Amniotic stem cell (primary cell): Measurements from ENCODE around the gene FKRP.

Experiments
- DNase-seq: peaks from one replicate; lab custom pipeline; 2025; lab: John Stamatoyannopoulos, UW

FKRP gene

GRCh38 chr19:46732172-46732938, 13.5 kb upstream of the FKRP start:
- DNase-seq = no peak

- DNase-seq = no peak
Observed at GRCh38 chr19:46732966-46733689, 12.7 kb upstream of the FKRP start.

DNA sequence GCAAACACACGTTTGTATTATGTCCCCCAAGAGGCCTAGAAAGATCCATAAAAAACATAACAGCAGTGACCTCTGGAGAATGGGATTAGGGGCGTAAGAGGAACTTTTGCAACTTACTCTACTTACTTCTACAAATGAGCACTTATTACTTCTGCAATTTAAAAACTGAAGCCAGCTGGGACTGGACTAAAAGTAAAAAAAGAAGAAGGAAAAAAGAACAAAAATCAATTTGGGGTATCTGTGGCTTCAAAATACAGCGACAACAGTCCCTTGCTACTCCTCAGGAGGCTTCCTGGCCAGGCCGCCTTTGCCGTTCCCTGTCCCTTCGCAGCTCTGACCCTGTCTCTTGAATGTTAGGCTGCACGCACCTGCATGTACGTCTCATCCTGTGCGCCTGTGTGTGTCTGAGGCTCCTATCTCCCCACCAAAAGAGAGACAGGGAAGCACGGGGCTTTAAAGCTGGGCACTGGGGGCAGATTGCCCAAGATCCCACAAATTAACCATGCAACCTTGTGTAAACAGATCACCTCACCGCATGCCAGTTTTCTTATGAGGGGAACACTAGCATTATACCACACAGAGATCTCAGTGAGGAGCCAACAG, 12.1 kb upstream of the FKRP start:
- no peak for DNase-seq

DNA sequence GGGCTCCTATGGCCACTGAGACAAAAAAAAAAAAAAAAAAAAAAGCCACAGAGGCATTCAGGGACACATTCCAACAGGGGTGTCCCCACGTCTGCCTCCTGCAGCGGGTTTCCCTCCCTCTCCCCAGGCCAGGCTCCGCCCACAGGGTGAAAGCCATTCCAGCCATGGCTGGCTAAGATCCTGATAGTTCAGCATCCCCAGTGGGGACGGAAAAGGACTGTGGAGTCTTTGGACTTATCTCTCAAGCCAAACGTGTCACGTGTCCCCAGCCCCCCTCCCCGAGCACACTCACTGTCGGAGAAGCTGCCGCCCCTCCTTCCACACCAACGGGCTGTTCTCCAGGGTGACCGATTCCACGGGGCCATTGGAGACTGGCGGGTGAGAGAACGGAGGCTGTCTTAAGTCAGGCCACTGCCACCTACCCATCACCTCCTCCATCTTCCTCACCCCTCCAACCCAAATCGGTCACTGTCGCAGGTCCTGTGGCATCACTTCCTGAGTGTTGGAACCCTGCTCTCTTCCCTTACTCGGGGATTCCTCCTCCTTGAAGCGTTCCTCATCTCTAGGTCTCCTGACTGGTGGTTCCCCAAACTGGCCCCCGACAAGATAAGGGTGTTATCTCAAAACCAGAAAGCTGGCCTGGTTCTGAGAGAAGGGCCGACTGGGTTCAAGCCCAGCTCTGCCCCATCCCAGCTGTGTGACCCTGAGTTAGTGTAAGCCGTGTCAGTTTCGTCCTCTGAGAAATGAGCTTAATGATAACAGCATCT, 9.1 kb upstream of the FKRP start:
- no peak for DNase-seq

GRCh38 chr19:46737298-46737654, 8.6 kb upstream of the FKRP start:
- no peak for DNase-seq

DNA sequence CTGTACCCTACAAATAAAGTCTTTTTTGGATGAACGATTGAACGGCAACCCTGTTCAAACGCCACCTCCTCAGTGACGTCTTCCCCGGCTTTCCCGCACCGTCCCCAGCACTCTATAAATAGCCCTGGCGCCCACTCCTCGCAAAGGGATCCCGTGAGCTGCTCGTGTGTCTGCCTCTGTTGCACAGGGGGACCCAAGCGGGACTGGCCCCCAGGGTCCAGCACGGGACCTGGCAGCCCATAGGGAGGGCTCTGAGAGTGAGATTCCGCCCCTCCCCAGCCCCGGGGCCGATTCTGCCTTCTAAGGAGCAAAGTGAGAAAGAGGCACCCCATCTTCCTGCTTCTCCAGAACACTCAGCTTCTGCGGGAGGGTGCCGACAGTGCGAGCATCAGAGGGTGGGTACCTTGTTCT, 8.1 kb upstream of the FKRP start:
- DNase-seq = no peak

- DNase-seq = no peak
Observed at GRCh38 chr19:46739290-46739771, 6.5 kb upstream of the FKRP start.

DNA sequence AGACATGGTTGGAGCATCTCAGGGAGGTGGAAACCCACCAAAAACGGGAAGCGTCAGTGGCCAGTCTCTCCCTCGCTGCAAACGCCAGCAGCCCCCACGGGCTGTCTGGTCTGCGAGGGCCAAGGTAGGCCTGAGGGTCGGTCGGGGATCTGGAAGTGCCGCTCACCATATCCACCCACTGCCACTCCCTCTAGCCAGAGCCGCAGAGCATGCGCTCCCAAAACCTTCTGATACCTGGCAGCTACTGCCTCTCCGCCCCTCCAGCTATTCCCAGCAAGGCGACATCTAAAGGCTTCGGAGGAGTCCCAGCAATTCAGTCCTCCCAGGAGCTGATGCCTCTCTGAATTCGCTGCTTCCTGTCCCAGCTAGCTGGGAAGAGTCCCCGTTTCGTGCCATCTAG, 4.4 kb upstream of the FKRP start:
- DNase-seq = no peak

GRCh38 chr19:46742926-46743480, 2.9 kb upstream of the FKRP start:
- DNase-seq = no peak

- no peak for DNase-seq
Observed at GRCh38 chr19:46744005-46744691, 1.7 kb upstream of the FKRP start.

- no peak for DNase-seq
Observed at GRCh38 chr19:46745030-46745429, 827 bp upstream of the FKRP start.

- DNase-seq = no peak
Observed at GRCh38 chr19:46746281-46747057, 612 bp downstream of the FKRP start, which contains the start of gene STRN4. TSS of gene STRN4 (minus strand) at chr19:46746450. CDS start at chr19:46746430, 20 bp downstream.

GRCh38 chr19:46748325-46749109, 2.7 kb downstream of the FKRP start:
- peak; percentile 28 for DNase-seq

GRCh38 chr19:46753420-46754155, 7.7 kb downstream of the FKRP start:
- DNase-seq = no peak

- DNase-seq = no peak
Observed at GRCh38 chr19:46755077-46755852, 9.4 kb downstream of the FKRP start.

GRCh38 chr19:46755853-46756543, 10.1 kb downstream of the FKRP start:
- no peak for DNase-seq

DNA sequence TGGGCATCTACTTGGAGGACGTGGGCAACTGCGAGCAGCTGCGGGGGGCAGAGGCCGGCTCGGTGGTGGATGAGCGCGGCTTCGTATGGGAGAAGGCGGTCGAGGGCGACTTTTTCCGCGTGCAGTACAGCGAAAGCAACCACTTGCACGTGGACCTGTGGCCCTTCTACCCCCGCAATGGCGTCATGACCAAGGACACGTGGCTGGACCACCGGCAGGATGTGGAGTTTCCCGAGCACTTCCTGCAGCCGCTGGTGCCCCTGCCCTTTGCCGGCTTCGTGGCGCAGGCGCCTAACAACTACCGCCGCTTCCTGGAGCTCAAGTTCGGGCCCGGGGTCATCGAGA, 10.7 kb downstream of the FKRP start:
- DNase-seq = no peak

GRCh38 chr19:46759206-46759605, 13.3 kb downstream of the FKRP start:
- no peak for DNase-seq
